Subcutaneous adipose tissue (tissue), 4 donors: Measurements from ENCODE around the gene SMURF1. TPM values are rescaled to one million over a fixed set of nuclear protein-coding genes. Genes with fewer than 3 reads are reported as not detected.

Experiments used
- CTCF ChIP-seq: fragments of 450-650 bp; IDR thresholded peaks from one replicate; pipeline ENCODE4 v1.5.1; 2016; ENCODE audit warnings: low read depth, mild to moderate bottlenecking, control low read depth, antibody characterized with exemption, moderate library complexity
- total RNA-seq, 4 donors: library from RNA; depleted of rRNA; stranded (reverse); fragments of >200 nt; gene quantifications; one replicate each; pipeline ENCODE4 v1.1.0, GENCODE V29; 2016

Gene SMURF1
- total RNA-seq, 4 donors from 2014 or later = 24.0 to 49.4 (median 25.2) TPM

GRCh38 chr7:99040104-99040958 lies 103.6 kb downstream of the SMURF1 start:
- TF ChIP-seq CTCF = no peak

- TF ChIP-seq CTCF = no peak
Measured at GRCh38 chr7:99039384-99039891, 104.5 kb downstream of the SMURF1 start.

GRCh38 chr7:99038086-99038855 lies 105.6 kb downstream of the SMURF1 start:
- no peak for TF ChIP-seq CTCF

GRCh38 chr7:99037327-99037940 lies 106.5 kb downstream of the SMURF1 start:
- TF ChIP-seq CTCF = no peak

- no peak for TF ChIP-seq CTCF
Measured at GRCh38 chr7:99036546-99037111, 107.3 kb downstream of the SMURF1 start.

GRCh38 chr7:99035723-99036545 lies 108.0 kb downstream of the SMURF1 start:
- no peak for TF ChIP-seq CTCF
